Fibroblast of skin of right quadriceps (primary cell): ENCODE results near the gene TAL2.
A peak's percentile ranks its signal among the peaks of the same experiment; 100 is the strongest.
"Not testable (repeated sequence)": the region's sequence is repeated elsewhere in the genome, so short reads cannot be mapped to it uniquely, and the experiment has no call there.

Source experiments
- DNase-seq: peaks from one replicate; pipeline ENCODE4 v3.0.0-alpha.2; 2013

Gene TAL2

DNA sequence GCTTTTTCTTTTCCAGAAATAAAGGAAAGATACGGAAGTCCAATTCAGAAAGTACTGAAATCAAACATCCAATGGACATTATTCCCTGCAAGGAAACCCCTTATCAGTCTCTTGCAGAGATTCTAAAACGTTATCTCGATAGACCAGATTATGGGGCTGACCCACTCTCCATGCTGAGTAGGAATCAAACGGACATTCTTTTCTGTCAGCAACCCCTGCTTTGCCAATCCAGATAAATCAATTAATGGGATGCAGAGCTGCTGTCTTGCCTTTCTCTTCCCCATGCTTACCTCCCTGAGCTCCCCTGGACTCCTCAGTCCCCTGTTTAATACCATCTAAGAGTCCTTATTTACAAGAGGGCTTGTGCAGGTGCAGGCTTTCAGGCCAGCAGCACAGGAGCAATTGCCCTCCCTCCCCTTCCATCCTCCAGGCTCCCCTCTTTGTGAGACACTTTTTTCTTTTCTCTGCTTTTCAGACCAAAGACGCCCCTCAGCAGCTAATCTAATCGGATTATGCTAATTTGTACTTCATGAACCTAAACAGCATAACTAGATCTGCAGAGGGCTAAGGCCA, 14.2 kb downstream of the TAL2 start:
- no peak for DNase-seq

DNA sequence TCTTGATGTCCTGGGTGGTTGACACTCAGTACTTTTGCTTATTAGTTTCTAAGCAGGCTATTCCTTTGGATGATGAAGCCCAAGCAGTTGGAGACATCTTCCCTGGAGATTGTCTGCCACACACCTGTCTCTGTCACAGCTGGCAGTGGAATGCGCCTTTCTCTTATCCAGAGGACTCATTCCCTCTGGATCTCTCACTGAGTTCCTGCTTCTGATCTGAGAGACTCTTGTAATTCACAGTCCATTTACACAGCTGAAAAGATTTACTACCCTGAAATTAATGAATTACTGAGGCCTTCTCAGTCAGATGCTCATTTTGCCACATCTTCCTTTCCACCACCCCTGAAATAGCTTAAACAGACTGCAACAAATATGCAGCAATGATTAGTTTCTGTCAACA, 15.9 kb downstream of the TAL2 start:
- no peak for DNase-seq

DNA sequence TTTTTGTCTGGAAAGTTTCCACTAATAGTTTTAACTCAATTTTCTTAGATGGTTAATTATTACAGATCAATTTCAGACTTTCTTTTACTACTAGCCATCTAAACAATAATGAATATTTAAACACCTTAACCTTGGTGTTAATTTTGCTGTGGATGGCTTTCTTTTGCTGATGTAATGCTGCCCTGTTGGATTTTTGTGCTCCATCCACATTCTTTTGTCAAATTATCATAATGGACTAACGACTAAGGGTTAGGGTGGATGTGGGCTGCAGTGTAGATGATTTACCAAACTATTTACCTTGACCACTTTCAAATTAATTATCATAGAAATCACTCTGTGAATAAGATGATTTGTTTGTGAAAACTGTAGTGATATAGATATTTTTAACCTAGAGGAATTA, 16.5 kb downstream of the TAL2 start:
- no peak for DNase-seq

DNA sequence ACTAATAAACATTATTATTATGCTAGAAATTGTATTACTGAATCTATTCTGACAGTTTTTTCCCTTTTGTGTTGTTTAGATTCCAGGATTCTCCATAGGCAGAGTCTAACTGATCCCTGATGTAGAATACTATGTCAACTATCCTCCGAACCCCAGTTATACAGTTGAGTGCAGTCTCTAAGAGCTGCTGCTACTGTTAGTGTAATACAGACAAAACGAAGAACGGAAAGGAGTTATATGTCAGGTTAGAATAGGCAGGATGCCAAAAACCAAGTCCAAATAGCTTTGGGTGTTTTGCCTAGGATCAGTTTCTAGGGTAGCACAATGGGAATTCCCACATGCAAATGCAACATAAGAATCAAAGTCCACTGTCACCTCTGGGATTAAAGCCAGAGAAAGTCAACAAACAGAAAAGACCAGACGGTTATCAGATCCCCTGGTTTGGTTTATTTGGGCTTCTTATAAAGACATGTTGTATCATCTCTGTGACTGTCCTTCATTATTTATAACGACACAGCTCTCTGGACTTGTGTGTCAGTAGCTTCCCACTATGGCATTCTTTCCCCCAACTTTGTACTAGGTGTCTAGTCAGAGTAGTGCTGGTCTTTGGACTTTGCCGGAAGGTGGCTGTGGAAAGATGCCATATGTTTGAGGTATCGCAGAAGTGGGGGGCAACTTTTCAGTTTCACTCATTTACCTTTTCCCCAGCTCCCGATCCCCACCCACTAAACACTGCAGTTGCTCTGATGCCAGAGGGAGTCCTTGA, 17.2 kb downstream of the TAL2 start:
- DNase-seq = no peak

DNA sequence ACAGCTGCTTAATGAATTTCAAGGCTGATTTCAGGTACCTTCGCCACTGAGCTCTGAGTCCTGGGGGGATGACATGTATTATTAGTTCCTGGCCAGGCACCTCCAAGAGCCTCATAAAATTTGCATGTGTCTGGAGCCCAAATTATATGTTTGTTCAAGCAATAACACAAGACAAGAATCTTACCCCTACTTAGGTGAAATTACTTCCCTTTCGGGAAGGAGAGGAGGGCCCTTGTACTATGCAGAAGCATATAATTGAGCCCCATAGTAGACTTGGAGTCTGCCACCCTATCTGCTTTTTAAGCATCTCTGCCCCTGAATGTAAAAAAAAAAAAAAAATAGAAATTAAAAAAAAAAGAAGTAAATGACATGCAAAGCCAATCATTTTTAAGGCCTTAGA, 19.1 kb downstream of the TAL2 start:
- DNase-seq = no peak

DNA sequence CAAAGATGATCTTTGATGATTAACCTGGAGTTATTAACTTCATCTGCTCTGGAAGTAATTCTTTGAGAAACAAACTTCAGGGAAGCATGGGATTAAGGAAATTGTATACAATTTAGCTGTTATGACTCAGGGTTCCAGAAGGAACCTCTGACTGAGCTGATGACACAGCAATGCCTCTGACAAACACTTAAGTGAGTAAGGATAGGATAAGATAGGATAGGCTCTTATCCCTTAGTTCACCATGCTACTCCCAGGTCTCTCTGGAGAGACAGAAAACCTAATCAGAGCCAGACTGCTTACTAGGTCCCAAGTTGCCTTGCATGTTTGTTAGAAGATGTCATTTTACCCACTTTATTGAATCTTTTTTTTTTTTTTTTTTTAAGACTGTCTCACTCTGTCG, 19.5 kb downstream of the TAL2 start:
- peak; percentile 63 for DNase-seq

DNA sequence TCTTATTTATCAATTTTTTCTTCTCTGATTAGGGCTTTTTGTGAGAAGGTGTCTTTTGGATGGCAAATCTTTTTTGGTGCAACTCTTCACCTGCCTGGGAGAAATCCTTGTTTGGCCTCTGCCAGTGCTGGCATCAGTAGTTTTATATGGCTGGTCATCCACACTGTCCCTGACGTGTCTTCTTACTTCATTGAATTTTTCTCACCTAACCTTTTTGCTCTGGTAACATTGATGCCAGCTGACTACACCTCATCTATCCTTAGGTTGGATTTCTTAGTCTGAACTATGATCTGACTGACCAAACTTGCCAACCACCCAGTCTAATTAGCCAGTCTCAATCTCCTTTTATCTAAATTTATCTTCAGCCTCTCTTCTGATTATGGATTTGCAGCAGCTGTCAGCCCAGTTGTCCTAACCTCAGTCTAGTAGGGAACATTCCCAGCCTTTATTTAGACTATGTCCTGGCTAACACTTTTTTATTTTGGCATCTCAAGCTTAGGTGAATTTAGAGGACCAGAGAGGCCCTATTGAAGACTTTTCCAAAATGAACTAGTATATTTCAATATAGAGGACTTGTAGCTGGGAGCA, 21.5 kb downstream of the TAL2 start:
- DNase-seq = no peak

DNA sequence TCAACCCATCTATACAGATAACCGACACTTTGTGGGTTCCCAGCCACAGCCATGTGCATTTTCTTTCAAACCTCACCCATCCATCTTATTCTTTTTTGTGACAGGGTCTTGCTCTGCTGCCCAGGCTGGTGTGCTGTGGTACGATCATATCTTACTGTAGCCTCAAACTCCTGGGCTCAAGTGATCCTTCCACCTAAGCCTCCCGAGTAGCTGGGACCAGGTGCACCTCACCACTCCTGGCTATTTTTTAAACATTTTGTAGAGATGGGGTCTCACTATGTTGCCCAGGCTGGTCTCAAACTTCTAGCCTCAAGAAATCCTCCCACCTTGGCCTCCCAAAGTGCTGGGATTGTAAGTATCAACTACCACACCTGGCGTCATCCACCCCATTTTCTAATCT, 24.7 kb downstream of the TAL2 start:
- DNase-seq = no peak

DNA sequence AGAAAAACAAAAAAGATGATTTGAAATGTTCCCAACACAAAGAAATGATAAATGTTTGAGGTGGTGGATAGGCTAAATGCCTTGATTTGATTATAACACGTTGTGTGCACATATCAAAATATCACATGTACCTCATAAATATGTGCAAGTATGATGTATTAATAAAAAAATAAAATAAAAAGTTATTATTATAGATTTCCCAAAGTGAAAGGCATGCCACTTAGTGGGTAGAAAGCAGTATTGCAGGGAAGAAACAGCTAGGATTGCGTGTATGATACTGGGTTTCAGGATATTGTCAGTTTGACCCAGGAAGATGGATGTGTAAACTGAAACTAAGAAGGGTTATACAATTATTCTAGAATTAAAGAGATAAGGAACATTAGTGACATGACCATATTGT, 28.5 kb downstream of the TAL2 start:
- no peak for DNase-seq

DNA sequence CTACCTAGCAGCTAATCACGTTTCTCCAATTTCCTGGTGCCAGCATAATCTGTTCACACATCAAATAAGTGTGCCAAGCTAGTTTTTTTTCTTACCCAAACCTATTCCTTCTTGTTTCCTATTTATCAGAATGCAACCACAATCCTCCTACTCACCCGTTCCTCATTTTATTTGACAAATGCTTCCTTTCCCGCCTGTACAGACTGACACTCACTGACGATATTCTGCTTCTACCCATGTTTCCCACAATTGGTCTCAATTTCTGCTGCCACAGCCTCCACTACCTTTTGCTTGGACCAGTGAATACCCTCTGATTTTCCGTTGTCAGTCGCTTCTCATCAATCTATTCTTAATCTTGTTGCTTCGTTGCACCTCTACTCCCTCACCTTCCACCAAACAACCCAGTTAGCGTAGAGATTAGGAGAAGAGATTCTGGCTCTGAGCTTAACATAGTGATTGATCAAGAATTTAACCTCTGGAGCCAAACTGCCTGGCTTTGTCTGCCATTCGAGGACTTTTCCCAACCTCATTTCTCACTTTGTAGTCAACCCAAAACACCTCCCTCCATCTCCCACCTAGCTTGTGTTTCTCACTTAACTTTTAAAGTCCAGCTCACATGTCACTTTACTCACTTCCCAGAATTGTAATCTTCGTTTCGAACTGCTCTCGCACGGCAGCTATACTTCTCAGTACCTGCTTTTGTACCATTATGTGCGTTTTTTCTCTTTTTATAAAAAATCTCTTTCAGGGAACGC, 31.4 kb downstream of the TAL2 start:
- DNase-seq = no peak

DNA sequence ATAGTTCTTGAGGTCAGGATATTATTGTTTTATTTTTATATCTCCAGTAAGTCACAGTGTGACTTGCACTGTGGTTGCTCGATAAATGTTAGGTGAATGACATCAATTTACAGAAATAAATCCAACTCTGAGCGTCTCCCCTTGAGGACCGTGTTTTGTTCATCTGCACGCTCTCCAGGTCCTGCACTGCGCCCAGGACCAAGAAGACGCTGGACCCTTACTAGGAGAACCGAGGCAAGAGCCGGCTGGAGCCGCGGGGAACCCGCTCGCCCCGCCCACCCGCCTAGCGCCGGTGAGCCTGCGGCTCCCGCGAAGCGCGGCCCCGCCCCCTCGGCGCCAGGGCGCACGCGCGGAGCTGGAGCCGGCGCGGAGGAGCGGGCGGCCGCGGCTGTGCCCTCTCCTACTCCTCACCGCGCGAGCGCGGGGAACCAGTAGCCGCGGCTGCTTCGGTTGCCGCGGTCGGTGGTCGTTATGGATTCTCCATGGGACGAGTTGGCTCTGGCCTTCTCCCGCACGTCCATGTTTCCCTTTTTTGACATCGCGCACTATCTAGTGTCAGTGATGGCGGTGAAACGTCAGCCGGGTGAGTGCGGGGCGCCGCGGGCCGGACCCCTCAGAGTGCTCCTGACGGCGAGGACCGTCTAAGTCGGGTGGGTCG, 32.1 kb downstream of the TAL2 start, which contains the start of gene TMEM38B:
TMEM38B (plus strand) TSS at position 352 of the 658 bp plus-strand sequence; CDS start at position 472, 120 bp downstream.
- peak; percentile 72 for DNase-seq

DNA sequence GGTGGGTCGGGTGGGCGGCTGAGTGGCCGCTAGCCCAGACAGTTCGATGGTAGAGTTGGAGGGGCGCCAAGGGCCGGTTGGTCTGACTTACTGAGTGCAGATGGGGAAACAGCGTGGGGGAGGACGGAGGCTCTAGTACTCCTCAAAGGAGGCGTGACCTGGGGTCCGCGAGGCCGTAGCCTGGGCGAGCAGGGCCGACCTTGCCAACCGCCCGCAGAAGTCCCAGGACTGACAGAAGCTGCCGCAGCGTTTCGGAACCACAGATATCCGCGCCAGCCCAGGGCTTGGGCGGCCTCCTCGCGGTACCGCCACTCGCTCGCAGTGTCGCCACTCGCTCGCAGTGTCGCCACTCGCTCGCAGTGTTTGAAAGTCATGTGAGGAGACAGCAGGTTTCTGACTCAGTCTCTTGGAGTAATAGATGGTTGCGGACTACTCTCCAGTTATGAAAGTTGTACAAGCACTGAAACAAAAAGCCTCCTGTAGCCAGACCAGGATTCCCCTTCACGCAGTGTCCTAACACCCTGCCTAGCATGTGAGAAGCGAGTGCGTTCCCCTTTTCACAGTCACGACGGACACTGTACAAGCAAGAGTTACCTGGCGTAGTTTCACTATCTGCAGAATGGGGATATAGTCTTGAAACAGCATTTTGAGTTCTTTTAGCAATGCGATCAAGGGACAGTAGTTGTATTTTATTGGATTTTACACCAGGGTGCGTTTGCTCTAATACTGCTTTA, 32.8 kb downstream of the TAL2 start:
- peak; percentile 31 for DNase-seq

DNA sequence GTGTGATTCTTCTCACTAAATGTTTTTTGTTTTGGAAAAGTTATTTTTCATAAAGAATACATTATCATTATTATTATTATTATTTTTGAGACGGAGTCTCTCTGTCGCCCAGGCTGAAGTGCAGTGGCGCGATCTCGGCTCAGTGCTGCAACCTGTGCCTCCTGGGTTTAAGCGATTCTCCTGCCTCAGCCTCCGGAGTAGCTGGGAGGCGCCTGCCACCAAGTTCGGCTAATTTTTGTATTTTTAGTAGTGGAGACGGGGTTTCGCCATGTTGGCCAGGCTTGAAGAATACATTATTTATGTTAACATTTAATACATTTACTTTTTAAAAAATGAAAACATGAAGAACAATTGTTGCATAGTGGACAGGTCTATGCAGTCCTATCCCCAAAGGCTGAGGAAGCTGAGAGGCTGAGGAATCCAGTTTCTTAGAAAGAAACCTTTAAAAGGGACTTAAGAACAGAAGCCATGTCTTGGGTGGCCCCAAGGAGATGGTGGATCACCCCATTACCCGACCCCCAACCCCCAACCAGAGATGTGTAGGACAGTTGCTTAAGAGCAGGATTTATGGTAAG, 34.0 kb downstream of the TAL2 start:
- no peak for DNase-seq

DNA sequence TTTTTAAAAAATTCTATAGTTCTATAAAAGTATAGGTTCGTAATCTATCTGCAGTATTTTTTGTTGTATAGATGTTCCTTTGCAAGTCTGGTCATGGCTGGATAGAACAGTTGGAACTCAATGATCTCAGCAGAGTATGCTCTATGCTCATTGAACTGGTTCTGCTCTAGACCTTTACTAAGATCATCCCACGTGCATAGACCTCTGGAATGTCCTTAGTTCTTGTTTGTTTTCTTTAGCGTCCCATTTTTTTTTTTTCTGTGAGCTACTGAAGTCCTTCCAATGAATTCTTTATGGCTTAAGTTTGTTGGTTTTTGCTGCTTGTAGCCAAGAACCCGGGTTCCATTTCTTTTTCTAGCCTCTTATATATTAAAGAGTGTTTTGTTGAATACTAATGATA, 35.6 kb downstream of the TAL2 start:
- DNase-seq = no peak

DNA sequence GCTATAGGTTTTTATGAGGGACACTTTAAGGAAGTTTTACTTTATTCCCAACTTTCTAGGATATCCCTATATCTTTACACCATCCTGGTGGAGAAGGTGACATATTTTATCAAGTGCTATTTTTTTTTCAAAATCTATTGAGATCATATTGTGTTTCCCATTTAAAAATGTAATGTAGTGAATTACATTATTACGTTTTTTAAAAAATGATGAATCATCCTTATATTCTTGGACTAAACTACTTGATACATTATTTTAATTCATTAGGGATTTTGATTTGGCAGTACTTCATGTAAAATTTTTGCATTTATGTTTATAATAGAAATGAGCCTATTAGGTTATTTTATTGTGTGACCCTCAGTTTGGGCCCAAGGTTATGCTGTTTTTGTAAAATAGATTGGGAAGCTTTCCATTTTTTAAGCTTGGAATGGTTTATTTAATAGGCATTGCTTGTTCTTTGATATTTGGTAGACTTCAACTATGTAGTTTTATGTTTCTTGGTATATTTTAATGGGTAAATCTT, 36.2 kb downstream of the TAL2 start:
- peak; percentile 6 for DNase-seq

DNA sequence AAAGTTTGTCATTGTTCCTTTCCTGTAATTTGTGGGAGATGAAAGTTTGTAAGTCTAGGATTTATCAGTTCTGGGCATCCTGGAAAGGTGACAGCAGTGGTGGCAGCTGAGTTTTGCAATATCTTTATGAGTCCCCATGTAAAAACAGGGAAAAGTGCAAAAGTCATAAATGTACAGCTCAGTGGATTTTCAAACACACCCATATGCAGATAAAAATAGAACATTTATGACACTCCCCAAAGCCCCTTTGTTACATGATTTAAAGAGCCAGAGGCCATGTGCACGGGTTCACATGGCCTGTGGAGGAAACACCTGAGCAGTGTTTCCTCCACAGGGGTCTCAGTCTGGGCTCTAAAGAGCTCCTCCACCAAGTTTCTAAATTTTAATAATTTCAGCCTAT, 38.4 kb downstream of the TAL2 start:
- no peak for DNase-seq

DNA sequence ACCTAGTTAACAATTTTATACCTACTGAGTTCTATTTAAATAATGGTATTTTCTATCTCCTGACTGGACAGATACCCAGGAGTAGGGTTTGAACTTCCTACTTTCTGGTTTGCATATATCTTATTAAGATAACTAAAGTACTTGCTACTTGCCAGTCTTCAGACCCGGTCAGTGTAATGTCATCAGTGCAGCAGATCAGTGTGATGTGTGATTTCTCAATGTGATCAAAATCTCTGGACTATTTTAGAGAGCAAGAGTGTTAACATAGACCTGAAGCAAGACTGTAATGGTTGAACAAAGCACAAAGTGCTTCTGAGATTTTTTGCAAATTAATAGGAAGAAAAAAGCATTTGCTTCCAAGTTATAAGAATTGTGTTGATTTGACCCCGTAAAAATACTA, 38.9 kb downstream of the TAL2 start:
- DNase-seq = no peak

DNA sequence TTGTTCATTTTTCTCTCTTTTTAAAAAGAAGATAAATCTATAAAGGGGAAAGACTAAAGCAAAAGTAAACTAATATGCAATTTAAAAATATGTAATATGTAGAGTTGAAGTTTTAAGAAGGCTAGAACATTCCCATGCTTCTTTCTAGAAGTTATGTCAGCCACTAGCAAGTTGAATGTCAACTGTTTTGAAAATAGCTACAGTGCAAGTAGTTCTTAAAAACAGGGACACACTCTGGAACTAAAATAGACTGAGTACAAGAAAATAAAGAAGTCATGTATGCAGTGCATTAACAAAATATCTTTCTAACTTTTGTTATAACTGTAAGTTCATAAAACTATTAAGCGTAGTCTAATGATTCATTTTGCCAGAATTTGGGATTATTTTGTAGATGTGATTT, 40.0 kb downstream of the TAL2 start:
- no peak for DNase-seq

DNA sequence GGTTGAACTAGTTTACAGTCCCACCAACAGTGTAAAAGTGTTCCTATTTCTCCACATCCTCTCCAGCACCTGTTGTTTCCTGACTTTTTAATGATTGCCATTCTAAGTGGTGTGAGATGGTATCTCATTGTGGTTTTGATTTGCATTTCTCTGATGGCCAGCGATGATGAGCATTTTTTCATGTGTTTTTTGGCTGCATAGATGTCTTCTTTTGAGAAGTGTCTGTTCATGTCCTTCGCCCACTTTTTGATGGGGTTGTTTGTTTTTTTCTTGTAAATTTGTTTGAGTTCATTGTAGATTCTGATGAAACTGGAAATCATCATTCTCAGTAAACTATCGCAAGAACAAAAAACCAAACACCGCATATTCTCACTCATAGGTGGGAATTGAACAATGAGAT, 41.4 kb downstream of the TAL2 start:
- DNase-seq = not testable (repeated sequence)

DNA sequence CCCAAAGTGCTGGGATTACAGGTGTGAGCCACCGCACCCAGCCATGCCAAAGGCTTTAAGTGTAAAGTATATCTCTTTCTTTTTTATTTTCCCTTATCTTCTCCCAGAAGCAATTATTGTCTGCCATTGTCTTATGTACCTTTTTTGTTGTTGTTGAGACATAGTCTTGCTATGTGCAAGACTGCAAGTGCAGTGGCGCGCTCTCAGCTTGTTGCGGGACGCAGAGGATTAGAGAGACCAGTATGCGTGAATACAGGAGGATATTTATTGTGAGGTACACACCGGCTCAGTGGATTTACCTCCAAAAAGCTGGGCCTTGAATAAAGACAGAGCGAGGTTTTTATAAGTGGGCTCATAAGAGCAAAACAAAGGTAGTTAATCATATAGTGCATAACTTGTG, 43.9 kb downstream of the TAL2 start:
- no peak for DNase-seq

DNA sequence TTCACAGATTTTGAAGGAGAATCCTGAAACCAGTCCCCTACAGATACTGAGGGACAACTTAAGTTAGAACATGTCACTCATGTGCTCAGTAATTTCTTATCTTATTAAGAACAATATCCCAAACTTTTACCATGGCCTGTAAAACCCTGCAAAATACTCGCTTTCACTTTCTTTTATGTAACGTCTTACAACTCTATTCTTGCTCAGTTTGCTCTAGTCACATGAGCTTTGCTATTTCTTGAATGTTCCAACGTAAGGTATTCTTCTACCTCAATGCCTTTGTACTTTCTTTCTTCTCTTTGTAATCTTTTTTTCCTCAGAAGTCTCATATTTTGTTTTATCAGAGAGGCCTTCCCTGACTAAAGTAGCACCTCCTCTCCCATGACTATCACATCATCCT, 46.1 kb downstream of the TAL2 start:
- no peak for DNase-seq

DNA sequence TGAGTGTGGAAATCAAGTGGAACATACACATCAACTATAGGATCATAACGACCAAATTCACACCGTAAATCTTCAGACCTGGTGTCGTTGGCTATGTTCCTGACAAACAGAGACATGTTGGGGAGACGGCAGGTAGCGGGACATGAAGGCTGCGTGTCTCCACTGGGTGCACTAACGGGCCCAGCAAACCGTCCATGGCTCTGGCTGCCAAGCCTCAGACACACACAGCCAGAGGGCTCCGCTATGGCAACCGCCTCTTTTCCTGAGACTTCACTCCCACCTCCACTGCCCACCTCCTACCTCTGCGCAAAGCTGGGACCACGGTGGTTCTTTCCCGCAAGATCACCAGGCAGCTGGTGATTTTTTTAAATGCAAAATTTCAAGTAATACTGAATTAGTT, 48.4 kb downstream of the TAL2 start:
- no peak for DNase-seq
